GM21528 (cell line): ENCODE results near the gene CTXN2.
A peak's percentile ranks its signal among the peaks of the same experiment; 100 is the strongest.

Experiments used
- ATAC-seq: cut with Tn5 transposase; IDR thresholded peaks from one replicate; pipeline ENCODE4 v1.9.1; 2021; ENCODE audit warnings: mild to moderate bottlenecking, moderate library complexity; ENCODE audit not compliant: unreplicated experiment, low FRiP score

The CTXN2 gene

DNA sequence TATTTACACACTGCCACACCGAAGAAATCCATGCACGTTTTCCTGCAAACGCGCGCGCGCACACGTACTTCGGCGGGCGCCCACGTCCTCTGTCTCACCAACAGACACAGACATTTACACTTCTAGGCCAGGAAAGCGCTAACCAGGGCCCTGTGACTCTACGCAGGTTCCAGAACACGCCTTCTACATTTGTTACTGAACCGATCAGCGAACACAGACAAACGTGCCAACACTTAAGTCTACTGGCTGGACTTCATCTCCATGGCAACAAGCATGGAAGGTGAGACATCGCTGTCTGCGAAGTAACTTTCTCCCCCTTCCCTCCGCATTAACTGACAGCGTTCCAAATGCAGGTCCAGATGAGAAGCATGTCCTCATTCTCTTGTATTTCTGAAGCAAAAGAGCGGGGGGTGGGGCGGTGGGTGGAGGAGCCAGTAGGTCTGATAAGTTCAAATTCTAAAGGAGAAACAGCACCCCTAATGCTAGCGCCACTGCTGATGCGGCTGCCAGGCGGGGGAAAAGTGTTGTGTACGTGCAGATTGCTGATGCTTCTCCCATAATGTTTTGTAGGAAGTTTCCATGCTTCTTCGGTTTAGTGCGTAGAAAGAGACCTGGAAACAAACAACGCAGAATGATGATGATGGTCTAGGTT lies at the start of gene CTXN2:
TSS of gene CTXN2 (plus strand) at position 92 of the 652 bp plus-strand sequence. CDS start 9,636 bp downstream, outside the sequence.
- ATAC-seq, result no peak

GRCh38 chr15:48143856-48144255 lies 47.6 kb upstream of the CTXN2 start:
- ATAC-seq, result no peak

DNA sequence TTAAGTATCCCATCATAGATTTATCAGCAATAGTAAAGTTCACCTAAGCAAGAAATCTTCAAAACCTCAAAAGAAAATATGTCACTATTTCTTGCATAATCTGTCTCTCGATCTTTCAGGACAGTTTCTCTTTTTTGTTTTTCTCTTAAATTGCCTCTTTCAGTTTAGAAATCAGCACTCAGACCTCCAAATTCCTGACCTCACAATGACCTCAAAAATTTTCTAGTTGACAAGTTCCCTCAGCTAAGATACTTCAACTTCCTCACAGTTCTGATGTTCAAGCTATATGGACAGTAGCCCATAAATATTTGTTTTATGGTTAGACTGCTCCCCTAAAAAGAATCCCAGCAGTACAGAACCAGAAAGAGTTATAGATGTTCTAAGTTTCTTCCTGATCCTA lies 46.6 kb upstream of the CTXN2 start:
- ATAC-seq, result no peak

DNA sequence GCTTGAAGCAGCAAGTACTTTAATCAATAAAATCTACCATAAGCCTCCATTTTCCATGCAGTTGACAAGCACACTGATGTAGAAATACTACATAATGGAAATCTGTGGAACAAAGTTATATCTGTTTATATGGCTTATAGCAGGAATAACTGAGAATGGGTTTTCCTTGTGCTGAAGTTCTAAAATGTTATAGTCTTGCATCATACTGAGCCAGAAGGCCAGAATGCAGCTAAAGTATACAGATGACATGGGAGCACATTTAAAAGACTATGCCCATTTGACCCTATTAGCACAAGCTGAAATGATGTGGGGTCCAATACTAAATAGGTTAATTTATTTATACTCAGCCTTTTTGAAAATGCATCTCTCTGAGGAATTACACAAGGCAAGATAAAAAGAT lies 45.5 kb upstream of the CTXN2 start:
- no peak for ATAC-seq

- no peak for ATAC-seq
Observed at GRCh38 chr15:48147358-48147757, 44.1 kb upstream of the CTXN2 start.

GRCh38 chr15:48149858-48150257 lies 41.6 kb upstream of the CTXN2 start:
- ATAC-seq, result no peak

DNA sequence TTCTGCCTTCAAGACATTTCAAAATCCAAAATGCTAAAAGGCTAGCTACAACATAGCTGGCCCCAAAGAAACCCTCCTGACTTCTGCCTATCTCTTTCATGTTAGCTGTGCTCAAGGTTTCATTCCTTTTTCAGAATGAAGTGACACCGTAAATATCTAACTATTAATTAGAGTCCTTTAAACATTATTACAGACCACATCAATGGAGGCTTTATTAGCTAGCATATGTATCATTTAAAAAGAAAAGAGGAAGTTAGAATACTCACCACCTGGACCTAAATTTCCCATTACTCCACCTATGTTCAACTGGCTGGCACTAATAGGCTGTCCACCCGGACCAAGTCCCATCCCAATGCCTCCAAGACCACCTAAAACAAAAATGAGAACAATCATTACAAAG lies 37.9 kb upstream of the CTXN2 start:
- ATAC-seq, result no peak

DNA sequence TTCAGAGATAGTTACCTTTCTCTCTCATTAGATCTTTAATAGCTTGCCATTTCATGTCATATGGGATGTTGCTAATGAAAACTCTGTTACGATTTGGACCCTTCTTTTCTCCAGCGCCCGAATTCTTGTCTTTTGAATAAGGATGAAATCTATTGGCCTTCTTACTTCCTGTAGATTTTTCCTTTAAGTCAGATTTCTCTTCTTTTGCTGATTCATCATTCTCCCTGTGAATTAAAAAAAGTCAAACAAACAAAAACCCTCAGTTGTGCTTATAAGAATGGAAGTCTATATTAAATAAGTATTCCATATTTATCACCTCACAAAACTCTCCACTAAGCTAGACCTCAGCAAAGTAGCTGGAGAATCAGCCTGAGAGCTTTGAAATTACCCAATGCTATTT lies 22.8 kb upstream of the CTXN2 start:
- ATAC-seq, result no peak

DNA sequence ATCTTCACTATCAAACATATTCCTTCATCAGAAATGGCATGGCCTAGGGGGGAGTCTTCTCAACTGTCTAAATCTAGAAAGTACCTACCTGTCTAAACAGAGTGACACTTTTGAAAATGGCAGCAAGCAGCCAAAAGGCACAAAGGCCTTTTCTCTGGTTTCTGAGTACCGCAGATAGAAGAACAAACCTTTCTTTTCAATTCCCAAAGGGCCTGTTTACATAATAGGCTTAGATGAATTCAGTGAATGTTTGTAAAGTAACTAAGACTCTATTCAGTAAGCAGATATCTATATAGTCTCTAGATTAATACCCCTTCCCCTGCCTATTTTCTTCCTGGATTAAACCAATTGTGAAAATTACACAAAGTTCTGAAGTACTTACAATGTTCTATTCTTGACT lies 20.5 kb upstream of the CTXN2 start:
- ATAC-seq, result no peak

DNA sequence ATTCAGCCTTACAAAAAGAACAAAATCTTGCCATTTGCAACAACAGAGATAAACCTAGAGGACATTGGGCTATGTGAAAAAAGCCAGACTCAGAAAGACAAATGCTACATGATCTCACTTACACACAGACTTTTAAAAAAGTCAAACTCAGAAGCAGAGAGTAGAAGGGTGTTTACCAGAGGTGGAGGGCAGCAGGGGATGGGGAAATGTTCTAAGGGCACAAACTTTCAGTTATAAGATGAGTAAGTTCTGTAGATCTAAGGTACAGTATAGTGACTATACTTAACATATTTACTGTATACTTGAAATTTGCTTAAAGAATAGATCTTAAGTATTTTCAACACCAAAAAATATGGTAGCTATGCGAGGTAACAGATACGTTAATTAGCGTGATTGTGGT lies 16.3 kb upstream of the CTXN2 start:
- ATAC-seq, result no peak

DNA sequence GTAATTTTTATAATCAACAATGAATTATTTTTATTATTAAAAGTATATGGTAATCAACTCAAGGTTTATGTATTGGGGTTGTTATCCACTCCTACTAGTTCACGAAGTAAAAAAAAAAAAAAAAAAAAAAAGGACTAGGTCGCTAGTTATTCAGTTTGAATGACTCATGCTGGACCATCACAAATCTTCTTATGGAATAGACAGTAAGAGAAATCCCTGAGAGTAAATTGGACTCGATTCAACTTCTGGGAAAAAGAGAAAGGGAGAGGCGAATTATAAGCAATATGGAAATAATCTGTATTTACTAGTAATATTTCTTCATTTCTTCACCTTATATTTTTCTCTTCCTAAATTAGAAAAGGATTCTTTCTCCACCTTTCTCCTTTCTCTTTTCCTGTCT lies 15.4 kb upstream of the CTXN2 start:
- ATAC-seq, result no peak

- ATAC-seq, result peak; percentile 28
Observed at GRCh38 chr15:48176957-48177356, 14.5 kb upstream of the CTXN2 start.

- peak; percentile 74 for ATAC-seq
Observed at GRCh38 chr15:48177383-48177765, 14.1 kb upstream of the CTXN2 start.

GRCh38 chr15:48177766-48178647 lies 13.5 kb upstream of the CTXN2 start, which contains the start of gene MYEF2:
Gene MYEF2, minus strand, starts transcription at chr15:48178295. Its CDS starts 58 bp downstream, at chr15:48178237.
- peak; percentile 81 for ATAC-seq

GRCh38 chr15:48178648-48178931 lies 12.9 kb upstream of the CTXN2 start:
- ATAC-seq, result no peak

DNA sequence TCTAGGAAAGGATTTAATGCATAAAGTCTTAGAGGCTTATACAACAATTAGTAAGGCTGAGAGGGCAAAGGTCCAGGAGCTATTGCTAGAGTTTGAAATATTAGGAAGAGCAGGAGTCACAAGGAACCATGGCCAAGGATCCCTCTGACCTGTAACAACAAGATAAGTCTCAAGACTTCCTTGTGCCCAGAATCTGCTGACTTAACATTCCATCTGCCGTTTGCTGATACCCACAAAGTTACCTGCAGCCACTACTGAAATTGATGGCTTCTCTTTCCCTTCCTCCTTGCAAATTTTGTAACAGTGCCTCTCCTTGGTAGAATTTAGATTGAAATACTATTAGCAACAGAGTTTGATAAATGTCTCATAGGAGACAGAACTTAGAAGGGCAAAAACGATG lies 8.7 kb upstream of the CTXN2 start:
- no peak for ATAC-seq

- ATAC-seq, result no peak
Observed at GRCh38 chr15:48185529-48185928, 5.9 kb upstream of the CTXN2 start.

- ATAC-seq, result no peak
Observed at GRCh38 chr15:48186271-48186670, 5.2 kb upstream of the CTXN2 start.

- no peak for ATAC-seq
Observed at GRCh38 chr15:48190932-48191573, 412 bp upstream of the CTXN2 start.

GRCh38 chr15:48202068-48202467 lies 10.6 kb downstream of the CTXN2 start:
- ATAC-seq, result no peak

DNA sequence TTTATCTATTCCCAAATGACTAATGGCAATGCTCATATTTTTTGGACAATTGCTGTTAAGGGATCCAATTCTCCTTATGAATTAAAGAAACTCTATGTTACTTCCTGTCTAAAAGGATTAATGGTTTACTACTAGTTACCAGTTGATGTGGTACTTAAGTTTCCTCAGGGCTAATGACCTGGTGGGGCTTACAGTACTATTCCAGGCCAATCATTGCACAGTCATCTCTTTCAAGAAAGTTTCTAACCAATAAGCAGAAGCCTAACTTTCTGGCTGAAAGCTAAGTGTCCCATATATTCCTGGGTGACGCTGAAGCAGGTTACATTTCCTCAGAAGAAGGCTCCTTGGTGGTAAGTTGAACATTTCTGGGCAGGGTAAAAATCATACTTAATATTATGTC lies 14.5 kb downstream of the CTXN2 start, which contains the start of gene SLC12A1:
TSS of gene SLC12A1 (plus strand) at position 322 of the 400 bp plus-strand sequence. CDS start 1,418 bp downstream, outside the sequence.
- ATAC-seq, result no peak
